Keratinocyte (primary cell): ENCODE results near the gene PYM1. TPM values are rescaled to one million over a fixed set of nuclear protein-coding genes. Genes with fewer than 3 reads are reported as not detected.

Experiments used
- DNase-seq: peaks from one replicate; pipeline ENCODE4 v3.0.0-alpha.2; 2011; ENCODE audit warnings: low read depth, missing footprints, low spot score
- FAIRE-seq: peaks from 2 replicates; lab custom pipeline; 2011; peaks lifted over from hg19 to GRCh38; lab: Jason Lieb, UNC
- H2AFZ ChIP-seq: 2 replicates; pipeline ENCODE4 v1.6.0; 2012; ENCODE audit warnings: low read length, control low read depth, inconsistent platforms; ENCODE audit not compliant: control insufficient read depth
- H3K27ac ChIP-seq: 2 replicates; pipeline ENCODE4 v1.5.1; 2011; ENCODE audit warnings: low read length; ENCODE audit not compliant: control insufficient read depth, insufficient read depth
- H3K27me3 ChIP-seq: 3 replicates; pipeline ENCODE4 v1.6.0; 2011; ENCODE audit warnings: low read length; ENCODE audit not compliant: control insufficient read depth, insufficient read depth; ENCODE audit errors: extremely low read depth
- H3K36me3 ChIP-seq, 2 experiments: 2 replicates in 1 of 2; 3 replicates in 1 of 2; pipeline ENCODE4 v1.5.1; 2011; ENCODE audit warnings: low read length in 2 of 2, mild to moderate bottlenecking in 1 of 2; ENCODE audit not compliant: control insufficient read depth in 2 of 2, insufficient read depth in 2 of 2; ENCODE audit errors: extremely low read depth in 1 of 2
- H3K4me1 ChIP-seq: 3 replicates; pipeline ENCODE4 v1.5.1; 2011; ENCODE audit warnings: low read length; ENCODE audit not compliant: control insufficient read depth, insufficient read depth; ENCODE audit errors: extremely low read depth
- H3K4me2 ChIP-seq: 3 replicates; pipeline ENCODE4 v1.6.0; 2011; ENCODE audit warnings: low read depth, low read length; ENCODE audit not compliant: control insufficient read depth, insufficient read depth; ENCODE audit errors: extremely low read depth
- H3K4me3 ChIP-seq, 3 experiments: fragments of 200-600 bp in 1 of 3; sonication (generic) in 1 of 3; 2 replicates in 2 of 3; 3 replicates in 1 of 3; pipeline ENCODE4 v1.5.1; 2011 to 2016; ENCODE audit warnings: low read length in 3 of 3, mild to moderate bottlenecking in 3 of 3, control low read depth in 2 of 3, inconsistent platforms in 1 of 3, low read depth in 1 of 3, mixed read lengths in 1 of 3, mixed run types in 1 of 3, moderate library complexity in 1 of 3; ENCODE audit not compliant: control insufficient read depth in 2 of 3, insufficient read depth in 2 of 3; ENCODE audit errors: extremely low read depth in 1 of 3
- H3K79me2 ChIP-seq: 2 replicates; pipeline ENCODE4 v1.6.0; 2012; ENCODE audit warnings: low read length; ENCODE audit not compliant: control insufficient read depth, insufficient read depth
- H3K9ac ChIP-seq: 3 replicates; pipeline ENCODE4 v1.6.0; 2011; ENCODE audit warnings: low read length; ENCODE audit not compliant: control insufficient read depth, insufficient read depth; ENCODE audit errors: extremely low read depth
- H3K9me1 ChIP-seq: 3 replicates; pipeline ENCODE4 v1.6.0; 2011; ENCODE audit warnings: low read length; ENCODE audit not compliant: control insufficient read depth, insufficient read depth; ENCODE audit errors: extremely low read depth
- H3K9me3 ChIP-seq: 2 replicates; pipeline ENCODE4 v1.5.1; 2012; ENCODE audit warnings: low read depth, low read length; ENCODE audit not compliant: control insufficient read depth
- H4K20me1 ChIP-seq: 3 replicates; pipeline ENCODE4 v1.6.0; 2011; ENCODE audit warnings: low read length; ENCODE audit not compliant: control insufficient read depth, insufficient read depth; ENCODE audit errors: extremely low read depth
- CTCF ChIP-seq, 3 experiments: IDR thresholded peaks in 1 of 3; conservative IDR thresholded peaks in 1 of 3; optimal IDR thresholded peaks in 1 of 3; 2 replicates in 2 of 3; 3 replicates in 1 of 3; pipeline versions ENCODE3 to v1.5.1; 2011; ENCODE audit warnings: low read length in 3 of 3, mild to moderate bottlenecking in 3 of 3, moderate library complexity in 2 of 3, control low read depth in 1 of 3, inconsistent platforms in 1 of 3; ENCODE audit not compliant: insufficient read depth in 2 of 3; ENCODE audit errors: extremely low read depth in 1 of 3
- EZH2 ChIP-seq: IDR thresholded peaks from one replicate; pipeline ENCODE4 v1.6.1; 2012; ENCODE audit warnings: inconsistent platforms, mild to moderate bottlenecking, low read length, moderate library complexity
- dilution Hi-C: fragments of 300-500 bp; cut with MboI; formaldehyde crosslinking; loops from one replicate; pipeline ENCODE4 v1.7.0; 2020; ENCODE audit warnings: low sequenced_read_pairs; ENCODE audit not compliant: extremely low pct_ligation_motif_present
- polyA plus RNA-seq, 5 experiments: library from polyadenylated mRNA; depleted of rRNA in 3 of 5; stranded (reverse) in 3 of 5; stranded (forward) in 1 of 5; unstranded in 1 of 5; fragments of >200 nt; gene quantifications; 1 replicate in 1 of 5; 2 replicates in 3 of 5; 3 replicates in 1 of 5; pipeline versions ENCODE4 v1.2.1 to v1.2.3, GENCODE V29; 2011 to 2012; ENCODE audit warnings: missing spikeins in 2 of 5, low read depth in 1 of 5, low replicate concordance in 1 of 5

Gene PYM1
- polyA plus RNA-seq, 1 donor (not counting 4 experiments of a cell fraction or from before 2014, with no cell fraction given) = 63.4 TPM

GRCh38 chr12:55955344-55955743, 27.6 kb upstream of the PYM1 start:
- Histone ChIP-seq H3K9ac (no peak overlapping the region), H4K20me1 (peaks cover 4% of the 10 kb centered on the region), H2AFZ (no peak overlapping the region), H3K4me3 (no peak overlapping the region), H3K79me2 (no peaks in the 10 kb centered on the region), H3K9me1 (peaks cover 3% of the 10 kb centered on the region), H3K4me1 (peaks cover 24% of the 10 kb centered on the region), H3K4me2 (no peak overlapping the region), H3K27ac (no peak overlapping the region), H3K36me3 (peaks cover 35 to 36% of the 10 kb centered on the region in 2 experiments), H3K27me3 (no peaks in the 10 kb centered on the region), H3K9me3 (no peaks in the 10 kb centered on the region)
- dilution Hi-C loops = no loop called here
- no peak for TF ChIP-seq EZH2
- no peak for TF ChIP-seq CTCF (optimal IDR thresholded peaks at IDR 0.05 in 1 of 3, IDR thresholded peaks at IDR 0.05 in 1 of 3, conservative IDR thresholded peaks at IDR 0.05 in 1 of 3; ENCODE audit: extremely low read depth in 1 of 3, insufficient read depth in 2 of 3, low read length in 3 of 3)
- DNase-seq = no peak
- no peak for FAIRE-seq

- H3K4me2 ChIP-seq = no peak overlapping the region
- FAIRE-seq = no peak
- no peaks in the 10 kb centered on the region for H3K4me1 ChIP-seq
- H3K9me3 ChIP-seq = no peaks in the 10 kb centered on the region
- no peak for DNase-seq
- no peak overlapping the region for H2AFZ ChIP-seq
- H3K4me3 ChIP-seq = no peak overlapping the region
- H3K9ac ChIP-seq = no peak overlapping the region
- TF ChIP-seq EZH2 = no peak
- TF ChIP-seq CTCF (optimal IDR thresholded peaks at IDR 0.05 in 1 of 3, IDR thresholded peaks at IDR 0.05 in 1 of 3, conservative IDR thresholded peaks at IDR 0.05 in 1 of 3; ENCODE audit: extremely low read depth in 1 of 3, insufficient read depth in 2 of 3, low read length in 3 of 3) = no peak
- H3K27ac ChIP-seq = no peak overlapping the region
- peaks cover 9% of the 10 kb centered on the region for H3K79me2 ChIP-seq
- peaks cover 38 to 39% of the 10 kb centered on the region in 2 experiments for H3K36me3 ChIP-seq
- H3K9me1 ChIP-seq = no peaks in the 10 kb centered on the region
- dilution Hi-C loops = no loop called here
- H4K20me1 ChIP-seq = no peaks in the 10 kb centered on the region
- H3K27me3 ChIP-seq = no peaks in the 10 kb centered on the region
Measured at GRCh38 chr12:55946553-55946952, 18.9 kb upstream of the PYM1 start.
